ENCODE measurements around the gene SRSF1. TPM values are rescaled to one million over a fixed set of nuclear protein-coding genes. Genes with fewer than 3 reads are reported as not detected.

The SRSF1 gene
- total RNA-seq, 1 experiment from 2014 or later, result 512 TPM

DNA sequence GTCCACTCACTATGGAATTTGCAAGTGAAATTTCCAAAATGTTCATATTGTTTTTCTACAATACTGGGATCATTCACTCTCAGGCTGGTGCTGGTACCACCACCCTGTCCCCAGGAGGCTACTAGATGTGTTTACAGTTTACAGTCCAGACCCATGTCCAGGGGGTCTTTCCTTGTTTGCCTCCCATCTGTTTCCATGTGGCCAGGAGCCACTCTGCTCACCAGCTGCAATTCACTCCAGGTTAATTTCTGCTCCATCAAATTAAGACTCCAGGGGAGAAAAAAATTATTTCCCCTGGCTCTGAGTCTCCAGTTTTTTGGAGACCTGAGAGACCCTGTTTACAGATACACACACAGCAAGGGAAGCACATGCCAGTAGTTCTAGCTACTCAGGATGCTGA is 12.5 kb upstream of the SRSF1 start:
- H3K36me3 ChIP-seq (ENCODE audit: insufficient read depth, low read length, poor library complexity, severe bottlenecking), result no peaks in the 10 kb centered on the region
- ChIA-PET CTCF (no interaction called here), POLR2A (ENCODE audit: low non-redundant PET) (no interaction called here)
- H3K27me3 ChIP-seq (replicated peaks; ENCODE audit: insufficient read depth, low read depth, low read length, poor library complexity), result no peaks in the 10 kb centered on the region
- peaks cover 3% of the 10 kb centered on the region for H3K4me1 ChIP-seq (ENCODE audit: insufficient read depth, low read length, poor library complexity, severe bottlenecking)
- no TSS peak for BruUV-seq (replicated peaks)
- intact Hi-C loops (cut with micrococcal nuclease; ENCODE audit: unreplicated experiment), result no loop called here
- TF ChIP-seq EZH2 (IDR thresholded peaks at IDR 0.05; ENCODE audit: borderline replicate concordance, low read depth, low read length, poor library complexity, severe bottlenecking), result no peak
- TF ChIP-seq, protein P1, sequence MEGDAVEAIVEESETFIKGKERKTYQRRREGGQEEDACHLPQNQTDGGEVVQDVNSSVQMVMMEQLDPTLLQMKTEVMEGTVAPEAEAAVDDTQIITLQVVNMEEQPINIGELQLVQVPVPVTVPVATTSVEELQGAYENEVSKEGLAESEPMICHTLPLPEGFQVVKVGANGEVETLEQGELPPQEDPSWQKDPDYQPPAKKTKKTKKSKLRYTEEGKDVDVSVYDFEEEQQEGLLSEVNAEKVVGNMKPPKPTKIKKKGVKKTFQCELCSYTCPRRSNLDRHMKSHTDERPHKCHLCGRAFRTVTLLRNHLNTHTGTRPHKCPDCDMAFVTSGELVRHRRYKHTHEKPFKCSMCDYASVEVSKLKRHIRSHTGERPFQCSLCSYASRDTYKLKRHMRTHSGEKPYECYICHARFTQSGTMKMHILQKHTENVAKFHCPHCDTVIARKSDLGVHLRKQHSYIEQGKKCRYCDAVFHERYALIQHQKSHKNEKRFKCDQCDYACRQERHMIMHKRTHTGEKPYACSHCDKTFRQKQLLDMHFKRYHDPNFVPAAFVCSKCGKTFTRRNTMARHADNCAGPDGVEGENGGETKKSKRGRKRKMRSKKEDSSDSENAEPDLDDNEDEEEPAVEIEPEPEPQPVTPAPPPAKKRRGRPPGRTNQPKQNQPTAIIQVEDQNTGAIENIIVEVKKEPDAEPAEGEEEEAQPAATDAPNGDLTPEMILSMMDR (conservative IDR thresholded peaks at IDR 0.05; ENCODE audit: low read depth, low read length), result no peak
- no peak overlapping the region for H3K4me3 ChIP-seq (ENCODE audit: low read depth, low read length, poor library complexity, severe bottlenecking)
- DNase-seq (ENCODE audit: low spot score), result no peak
- H3K9me3 ChIP-seq (ENCODE audit: low read depth, low read length, poor library complexity, severe bottlenecking), result no peaks in the 10 kb centered on the region
- no peak overlapping the region for H3K27ac ChIP-seq (ENCODE audit: low read depth, low read length, poor library complexity, severe bottlenecking)

DNA sequence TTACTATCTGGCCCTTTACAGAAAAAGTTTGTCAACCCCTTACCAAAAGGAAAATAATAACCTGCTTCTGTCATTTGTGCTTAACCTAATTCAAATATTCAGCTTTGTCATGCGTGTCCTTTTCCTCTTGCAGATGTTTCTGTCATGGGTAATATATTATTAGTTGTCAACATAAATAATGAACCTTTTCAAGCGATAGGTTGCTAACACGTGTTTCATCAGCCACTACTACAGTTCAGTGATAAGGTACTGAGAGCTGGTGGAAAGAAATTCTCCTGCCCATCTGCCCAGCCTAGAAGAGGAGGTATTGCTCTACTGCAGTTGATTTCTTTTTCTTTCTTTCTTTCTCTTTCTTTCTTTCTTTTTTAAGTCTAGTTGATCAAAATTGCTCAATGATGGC is 12.0 kb upstream of the SRSF1 start:
- H3K4me1 ChIP-seq (ENCODE audit: insufficient read depth, low read length, poor library complexity, severe bottlenecking), result peaks cover 3% of the 10 kb centered on the region
- no peaks in the 10 kb centered on the region for H3K9me3 ChIP-seq (ENCODE audit: low read depth, low read length, poor library complexity, severe bottlenecking)
- no peak for TF ChIP-seq EZH2 (IDR thresholded peaks at IDR 0.05; ENCODE audit: borderline replicate concordance, low read depth, low read length, poor library complexity, severe bottlenecking)
- TF ChIP-seq, protein P1 (conservative IDR thresholded peaks at IDR 0.05; ENCODE audit: low read depth, low read length), result no peak
- H3K27me3 ChIP-seq (replicated peaks; ENCODE audit: insufficient read depth, low read depth, low read length, poor library complexity), result no peaks in the 10 kb centered on the region
- no peaks in the 10 kb centered on the region for H3K36me3 ChIP-seq (ENCODE audit: insufficient read depth, low read length, poor library complexity, severe bottlenecking)
- ChIA-PET POLR2A (ENCODE audit: low non-redundant PET) (no interaction called here), CTCF (no interaction called here)
- no peak overlapping the region for H3K4me3 ChIP-seq (ENCODE audit: low read depth, low read length, poor library complexity, severe bottlenecking)
- no peak for DNase-seq (ENCODE audit: low spot score)
- no TSS peak for BruUV-seq (replicated peaks)
- H3K27ac ChIP-seq (ENCODE audit: low read depth, low read length, poor library complexity, severe bottlenecking), result no peak overlapping the region
- intact Hi-C loops (cut with micrococcal nuclease; ENCODE audit: unreplicated experiment), result no loop called here

DNA sequence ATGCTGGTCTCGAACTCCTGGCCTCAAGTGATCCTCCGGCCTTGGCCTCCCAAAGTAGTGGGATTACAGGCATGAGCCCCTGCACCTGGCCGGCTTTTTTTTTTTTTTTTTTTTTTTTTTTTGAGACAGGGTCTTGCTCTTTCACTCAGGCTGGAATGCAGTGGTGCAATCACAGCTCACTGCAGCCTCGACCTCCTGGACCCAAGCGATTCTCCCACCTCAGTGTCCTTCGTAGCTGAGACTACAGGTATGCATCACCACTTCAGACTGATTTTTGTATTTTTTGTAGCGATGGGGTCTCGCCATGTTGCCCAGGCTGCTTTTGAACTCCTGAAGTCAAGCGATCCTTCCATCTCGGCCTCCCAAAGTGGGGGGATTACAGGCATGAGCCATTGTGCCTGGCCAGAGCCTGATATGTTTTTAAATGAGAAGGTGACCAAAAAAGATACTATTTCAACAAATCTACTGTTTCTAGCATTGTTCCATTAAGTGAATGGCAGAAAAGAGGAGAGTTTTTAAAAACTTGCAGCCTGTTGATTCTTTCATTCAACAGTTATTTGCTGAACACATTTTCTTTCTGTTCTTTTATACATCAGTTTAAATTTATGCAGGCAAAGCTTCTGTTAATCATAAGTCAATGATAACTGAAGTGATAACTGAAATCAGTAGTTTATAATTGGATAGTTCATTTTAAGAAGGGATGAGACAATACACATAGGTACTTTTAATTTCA is 3.2 kb upstream of the SRSF1 start:
- Histone ChIP-seq H3K27ac (ENCODE audit: low read depth, low read length, poor library complexity, severe bottlenecking) (no peak overlapping the region), H3K9me3 (ENCODE audit: low read depth, low read length, poor library complexity, severe bottlenecking) (no peaks in the 10 kb centered on the region), H3K27me3 (replicated peaks; ENCODE audit: insufficient read depth, low read depth, low read length, poor library complexity) (no peaks in the 10 kb centered on the region), H3K4me3 (ENCODE audit: low read depth, low read length, poor library complexity, severe bottlenecking) (no peak overlapping the region), H3K36me3 (ENCODE audit: insufficient read depth, low read length, poor library complexity, severe bottlenecking) (peaks cover 10% of the 10 kb centered on the region), H3K4me1 (ENCODE audit: insufficient read depth, low read length, poor library complexity, severe bottlenecking) (peaks cover under 1% of the 10 kb centered on the region)
- ChIA-PET CTCF (interaction anchor here (0.6 kb wide), 1 partner anchor 14 kb away, joined by 4 read pairs; no protein-coding TSS in a partner anchor), POLR2A (ENCODE audit: low non-redundant PET) (no interaction called here)
- no peak for TF ChIP-seq EZH2 (IDR thresholded peaks at IDR 0.05; ENCODE audit: borderline replicate concordance, low read depth, low read length, poor library complexity, severe bottlenecking)
- TF ChIP-seq, protein P1 (conservative IDR thresholded peaks at IDR 0.05; ENCODE audit: low read depth, low read length), result no peak
- BruUV-seq (replicated peaks), result no TSS peak
- intact Hi-C loops (cut with micrococcal nuclease; ENCODE audit: unreplicated experiment), result no loop called here
- DNase-seq (ENCODE audit: low spot score), result no peak
